Transverse colon (tissue), 4 donors: ENCODE results near the gene RPRD1B.

Source experiments
- EP300 ChIP-seq: sonication (generic); formaldehyde crosslinking; IDR thresholded peaks from one replicate; pipeline ENCODE4 v1.6.1; 2017; ENCODE audit warnings: antibody characterized with exemption, low read depth
- POLR2A ChIP-seq: fragments of 450-650 bp; IDR thresholded peaks from one replicate; pipeline ENCODE4 v1.6.1; 2016; ENCODE audit warnings: antibody characterized with exemption, mild to moderate bottlenecking, moderate library complexity
- POLR2AphosphoS5 ChIP-seq, 3 donors: sonication (generic); formaldehyde crosslinking; IDR thresholded peaks; one replicate each; pipeline ENCODE4 v1.6.1; 2016; ENCODE audit warnings: antibody characterized with exemption in 3 of 3
- TF ChIP-seq, protein P1 (sequence below), 5 experiments: fragments of 200-600 bp in 3 of 5; fragments of 450-650 bp in 2 of 5; sonication (generic) in 3 of 5; IDR thresholded peaks; 1 replicate in 2 of 5; 2 replicates in 3 of 5; pipeline ENCODE4 v1.5.1; 2016 to 2017; ENCODE audit warnings: antibody characterized with exemption in 5 of 5, inconsistent platforms in 3 of 5, mild to moderate bottlenecking in 2 of 5, moderate library complexity in 1 of 5

DNA sequence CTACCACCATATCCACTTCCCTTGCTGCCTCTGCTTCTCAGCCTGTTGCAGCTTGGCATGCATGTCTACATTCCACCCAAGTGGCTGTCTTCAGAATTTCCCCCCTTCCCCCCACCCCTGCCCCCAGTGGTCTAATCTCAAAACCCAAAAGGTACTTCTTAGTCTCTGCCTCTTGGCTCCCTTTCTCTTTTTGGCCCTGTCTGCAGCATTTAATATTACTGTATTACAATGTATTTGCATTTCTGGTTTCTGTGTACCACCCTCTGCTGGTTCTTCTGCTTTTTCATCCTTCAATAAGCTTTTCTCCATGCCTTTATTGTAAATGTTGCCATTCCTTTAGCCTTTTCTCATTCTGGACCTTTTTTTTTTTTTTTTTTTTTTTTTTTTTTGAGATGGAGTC is 43.0 kb downstream of the RPRD1B start:
- TF ChIP-seq, protein P1, sequence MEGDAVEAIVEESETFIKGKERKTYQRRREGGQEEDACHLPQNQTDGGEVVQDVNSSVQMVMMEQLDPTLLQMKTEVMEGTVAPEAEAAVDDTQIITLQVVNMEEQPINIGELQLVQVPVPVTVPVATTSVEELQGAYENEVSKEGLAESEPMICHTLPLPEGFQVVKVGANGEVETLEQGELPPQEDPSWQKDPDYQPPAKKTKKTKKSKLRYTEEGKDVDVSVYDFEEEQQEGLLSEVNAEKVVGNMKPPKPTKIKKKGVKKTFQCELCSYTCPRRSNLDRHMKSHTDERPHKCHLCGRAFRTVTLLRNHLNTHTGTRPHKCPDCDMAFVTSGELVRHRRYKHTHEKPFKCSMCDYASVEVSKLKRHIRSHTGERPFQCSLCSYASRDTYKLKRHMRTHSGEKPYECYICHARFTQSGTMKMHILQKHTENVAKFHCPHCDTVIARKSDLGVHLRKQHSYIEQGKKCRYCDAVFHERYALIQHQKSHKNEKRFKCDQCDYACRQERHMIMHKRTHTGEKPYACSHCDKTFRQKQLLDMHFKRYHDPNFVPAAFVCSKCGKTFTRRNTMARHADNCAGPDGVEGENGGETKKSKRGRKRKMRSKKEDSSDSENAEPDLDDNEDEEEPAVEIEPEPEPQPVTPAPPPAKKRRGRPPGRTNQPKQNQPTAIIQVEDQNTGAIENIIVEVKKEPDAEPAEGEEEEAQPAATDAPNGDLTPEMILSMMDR (IDR thresholded peaks at IDR 0.05), result no peak
- TF ChIP-seq POLR2A (no peak), POLR2AphosphoS5 (IDR thresholded peaks at IDR 0.05) (no peak), EP300 (no peak)
